C4-2B (cell line): ENCODE measurements around the gene PARD3.

Experiments
- ZFX ChIP-seq: fragments of 450-650 bp; IDR thresholded peaks from 2 replicates; pipeline ENCODE4 v1.6.1; 2017
- TF ChIP-seq, protein P1 (sequence below): fragments of 450-650 bp; conservative IDR thresholded peaks from 2 replicates; pipeline ENCODE4 v1.5.1; 2017; ENCODE audit warnings: mild to moderate bottlenecking

DNA sequence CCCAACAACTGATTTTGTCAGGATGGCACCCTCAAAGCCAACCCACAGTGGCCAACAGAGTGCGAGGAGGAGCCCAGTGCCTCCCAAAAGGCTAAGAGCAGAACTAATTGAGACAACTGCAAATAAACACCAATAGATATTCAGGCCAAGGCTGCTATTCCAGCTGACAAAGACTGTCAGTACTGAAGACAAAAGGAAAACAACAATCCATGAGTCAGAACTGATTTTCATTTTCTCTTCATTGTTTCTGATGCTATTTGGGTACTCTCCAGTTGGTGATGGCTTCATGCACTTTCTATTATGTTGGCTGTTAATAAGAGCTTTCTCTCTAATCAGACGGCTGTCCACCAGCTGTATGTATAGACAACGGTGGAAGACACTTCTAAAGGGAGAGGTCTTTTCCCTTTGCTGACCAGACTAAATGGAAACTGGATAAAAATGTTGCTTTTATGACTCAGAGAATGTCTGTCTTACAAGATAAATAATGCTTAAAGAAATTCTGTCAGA is 515.9 kb downstream of the PARD3 start:
- TF ChIP-seq, protein P1, sequence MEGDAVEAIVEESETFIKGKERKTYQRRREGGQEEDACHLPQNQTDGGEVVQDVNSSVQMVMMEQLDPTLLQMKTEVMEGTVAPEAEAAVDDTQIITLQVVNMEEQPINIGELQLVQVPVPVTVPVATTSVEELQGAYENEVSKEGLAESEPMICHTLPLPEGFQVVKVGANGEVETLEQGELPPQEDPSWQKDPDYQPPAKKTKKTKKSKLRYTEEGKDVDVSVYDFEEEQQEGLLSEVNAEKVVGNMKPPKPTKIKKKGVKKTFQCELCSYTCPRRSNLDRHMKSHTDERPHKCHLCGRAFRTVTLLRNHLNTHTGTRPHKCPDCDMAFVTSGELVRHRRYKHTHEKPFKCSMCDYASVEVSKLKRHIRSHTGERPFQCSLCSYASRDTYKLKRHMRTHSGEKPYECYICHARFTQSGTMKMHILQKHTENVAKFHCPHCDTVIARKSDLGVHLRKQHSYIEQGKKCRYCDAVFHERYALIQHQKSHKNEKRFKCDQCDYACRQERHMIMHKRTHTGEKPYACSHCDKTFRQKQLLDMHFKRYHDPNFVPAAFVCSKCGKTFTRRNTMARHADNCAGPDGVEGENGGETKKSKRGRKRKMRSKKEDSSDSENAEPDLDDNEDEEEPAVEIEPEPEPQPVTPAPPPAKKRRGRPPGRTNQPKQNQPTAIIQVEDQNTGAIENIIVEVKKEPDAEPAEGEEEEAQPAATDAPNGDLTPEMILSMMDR, result no peak
- TF ChIP-seq ZFX, result no peak
